Activated B cell treated with CpG ODN at 0.5 μM for 24 hours (primary cell): ENCODE measurements around the gene GAS6. TPM values are rescaled to one million over a fixed set of nuclear protein-coding genes. Genes with fewer than 3 reads are reported as not detected.

Source experiments
- ATAC-seq: fragments of 200-7000 bp; cut with Tn5 transposase; one replicate; pipeline ENCODE4 v1.10.0; 2021; ENCODE audit warnings: low read depth, mild to moderate bottlenecking, moderate library complexity
- CTCF ChIA-PET: fragments of 350-600 bp; sonication (Branson Sonifier 250); formaldehyde crosslinking; loops from one replicate; lab custom pipeline; 2021; ENCODE audit warnings: antibody characterized with exemption; lab: Charles Lee
- POLR2A ChIA-PET: fragments of 350-600 bp; sonication (Branson Sonifier 250); formaldehyde crosslinking; loops from one replicate; lab custom pipeline; 2021; ENCODE audit warnings: antibody characterized with exemption; lab: Charles Lee
- DNase-seq: peaks from one replicate; pipeline ENCODE4 v3.0.0; 2022
- H3K27ac Mint-ChIP-seq: one replicate; pipeline ENCODE4 v1.8.0; 2020; ENCODE audit warnings: mixed read lengths
- H3K27me3 Mint-ChIP-seq: one replicate; pipeline ENCODE4 v1.8.0; 2021; ENCODE audit warnings: mixed read lengths
- H3K36me3 Mint-ChIP-seq: one replicate; pipeline ENCODE4 v1.8.0; 2021; ENCODE audit warnings: low read depth, mixed read lengths
- H3K4me1 Mint-ChIP-seq: one replicate; pipeline ENCODE4 v1.8.0; 2021; ENCODE audit warnings: mixed read lengths
- H3K4me3 Mint-ChIP-seq: one replicate; pipeline ENCODE4 v1.8.0; 2020; ENCODE audit warnings: mild to moderate bottlenecking, mixed read lengths
- H3K9me3 Mint-ChIP-seq: one replicate; pipeline ENCODE4 v1.8.0; 2020; ENCODE audit warnings: mixed read lengths
- CTCF ChIP-seq: fragments of 200-600 bp; IDR thresholded peaks from one replicate; pipeline ENCODE4 v1.8.0; 2022; ENCODE audit warnings: antibody characterized with exemption, mild to moderate bottlenecking
- intact Hi-C: fragments of 100-400 bp; cut with micrococcal nuclease; formaldehyde crosslinking; loops from one replicate; pipeline ENCODE4 v1.15.1; 2024
- total RNA-seq: library from RNA; stranded (reverse); gene quantifications from 2 replicates; pipeline ENCODE4 v1.2.3, GENCODE V29; 2022

GAS6 gene
- total RNA-seq, 1 donor from 2014 or later: 1.4 TPM

GRCh38 chr13:113789167-113789566, 74.7 kb downstream of the GAS6 start:
- DNase-seq (no peak), ATAC-seq (no peak)
- Mint-ChIP-seq H3K4me3 (no peak overlapping the region), H3K4me1 (no peaks in the 10 kb centered on the region), H3K36me3 (no peaks in the 10 kb centered on the region), H3K9me3 (no peaks in the 10 kb centered on the region), H3K27ac (no peak overlapping the region), H3K27me3 (peaks cover 2% of the 10 kb centered on the region)
- no peak for TF ChIP-seq CTCF
- intact Hi-C loops: no loop called here
- CTCF ChIA-PET: no interaction called here
- POLR2A ChIA-PET: no interaction called here

DNA sequence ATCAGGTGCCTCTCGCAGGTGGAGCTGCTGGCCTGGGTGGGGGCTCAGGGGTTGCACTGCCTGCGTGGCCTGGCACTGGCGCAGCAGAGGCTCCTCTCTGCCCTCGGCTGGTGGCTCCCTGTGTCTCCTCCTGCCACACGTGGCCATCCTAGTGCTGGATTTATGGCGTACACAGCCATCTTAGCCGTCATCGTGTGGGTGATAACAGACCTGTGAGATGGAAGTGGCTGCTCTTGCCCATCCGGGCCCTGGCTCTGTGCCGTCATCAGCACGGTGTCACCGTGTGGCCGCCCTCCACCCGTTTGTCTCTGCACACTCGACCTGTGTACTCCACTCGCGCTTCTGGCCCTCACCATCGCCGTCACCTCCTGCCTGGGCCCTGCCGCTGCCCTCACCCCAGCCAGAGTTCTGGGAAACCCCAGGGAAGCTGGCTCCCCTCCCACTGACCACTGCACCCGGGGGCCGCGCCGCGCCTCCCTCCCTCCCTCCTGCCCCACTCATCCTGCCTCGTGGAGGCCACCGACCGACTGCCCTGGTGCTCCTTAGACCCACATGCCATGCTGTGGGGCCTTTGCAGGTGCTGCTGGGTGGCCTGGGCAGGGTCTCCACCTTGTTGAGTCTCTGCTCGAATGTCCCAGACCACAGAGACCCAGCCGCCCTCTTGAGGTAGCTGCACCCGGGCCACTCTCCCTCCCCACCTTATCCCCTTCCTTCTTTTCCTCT, 75.3 kb downstream of the GAS6 start:
- intact Hi-C loops: no loop called here
- Mint-ChIP-seq H3K9me3 (no peaks in the 10 kb centered on the region), H3K27me3 (peaks cover 3% of the 10 kb centered on the region), H3K27ac (no peak overlapping the region), H3K36me3 (no peaks in the 10 kb centered on the region), H3K4me1 (no peaks in the 10 kb centered on the region), H3K4me3 (no peak overlapping the region)
- no peak for ATAC-seq
- no peak for DNase-seq
- CTCF ChIA-PET: no interaction called here
- POLR2A ChIA-PET: no interaction called here
- TF ChIP-seq CTCF: no peak

DNA sequence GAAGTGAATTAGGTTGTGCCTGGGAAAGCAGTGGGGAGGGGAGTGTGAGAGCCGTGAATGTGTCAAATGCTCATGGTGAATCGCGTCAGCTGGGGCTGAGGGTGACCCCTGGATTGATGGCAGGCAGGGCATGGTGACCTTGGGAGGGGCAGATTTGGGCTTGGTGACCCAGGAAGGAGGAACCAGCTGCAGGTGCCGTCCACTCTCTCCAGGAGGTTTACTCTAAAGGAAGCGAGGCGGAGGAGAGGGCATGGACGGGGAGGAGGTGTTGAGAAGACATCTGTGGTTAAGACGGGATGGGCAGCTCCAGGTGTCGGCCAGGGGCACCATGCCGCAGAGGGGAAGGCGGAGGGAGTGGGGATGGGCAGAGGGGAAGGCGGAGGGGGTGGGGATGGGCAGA, 76.2 kb downstream of the GAS6 start:
- no peak overlapping the region for H3K4me3 Mint-ChIP-seq
- POLR2A ChIA-PET: no interaction called here
- intact Hi-C loops: no loop called here
- no peak for ATAC-seq
- CTCF ChIA-PET: no interaction called here
- no peaks in the 10 kb centered on the region for H3K9me3 Mint-ChIP-seq
- DNase-seq: no peak
- no peak overlapping the region for H3K27ac Mint-ChIP-seq
- no peaks in the 10 kb centered on the region for H3K36me3 Mint-ChIP-seq
- H3K4me1 Mint-ChIP-seq: no peaks in the 10 kb centered on the region
- TF ChIP-seq CTCF: no peak
- peaks cover 3% of the 10 kb centered on the region for H3K27me3 Mint-ChIP-seq

DNA sequence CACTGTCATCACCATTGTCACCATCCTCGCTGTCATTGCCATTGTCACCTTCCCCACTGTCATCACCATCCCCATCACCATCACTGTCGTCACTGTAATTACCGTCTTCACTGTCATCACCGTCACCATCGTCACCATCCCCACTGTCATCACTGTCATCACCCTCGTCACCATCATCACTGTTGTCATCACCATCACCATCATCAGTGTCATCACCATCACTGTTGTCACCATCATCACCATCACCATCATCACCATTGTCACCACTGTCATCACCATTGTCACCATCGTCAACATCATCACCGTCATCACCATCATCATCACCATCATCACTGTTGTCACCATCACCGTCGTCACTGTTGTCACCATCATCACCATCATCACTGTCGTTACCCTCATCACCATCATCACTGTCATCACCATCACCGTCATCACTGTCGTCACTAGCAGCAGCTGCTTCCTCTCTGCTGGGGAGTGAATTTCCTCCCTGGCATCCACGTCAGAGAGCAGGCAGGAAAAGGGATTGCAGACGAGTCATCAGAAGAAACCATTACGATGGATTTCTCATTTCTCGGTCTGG, 77.5 kb downstream of the GAS6 start:
- Mint-ChIP-seq H3K27me3 (peaks cover 3% of the 10 kb centered on the region), H3K4me1 (no peaks in the 10 kb centered on the region), H3K4me3 (no peak overlapping the region), H3K27ac (no peak overlapping the region), H3K9me3 (no peaks in the 10 kb centered on the region), H3K36me3 (no peaks in the 10 kb centered on the region)
- DNase-seq (no peak), ATAC-seq (no peak)
- intact Hi-C loops: no loop called here
- no peak for TF ChIP-seq CTCF
- ChIA-PET CTCF (no interaction called here), POLR2A (no interaction called here)

DNA sequence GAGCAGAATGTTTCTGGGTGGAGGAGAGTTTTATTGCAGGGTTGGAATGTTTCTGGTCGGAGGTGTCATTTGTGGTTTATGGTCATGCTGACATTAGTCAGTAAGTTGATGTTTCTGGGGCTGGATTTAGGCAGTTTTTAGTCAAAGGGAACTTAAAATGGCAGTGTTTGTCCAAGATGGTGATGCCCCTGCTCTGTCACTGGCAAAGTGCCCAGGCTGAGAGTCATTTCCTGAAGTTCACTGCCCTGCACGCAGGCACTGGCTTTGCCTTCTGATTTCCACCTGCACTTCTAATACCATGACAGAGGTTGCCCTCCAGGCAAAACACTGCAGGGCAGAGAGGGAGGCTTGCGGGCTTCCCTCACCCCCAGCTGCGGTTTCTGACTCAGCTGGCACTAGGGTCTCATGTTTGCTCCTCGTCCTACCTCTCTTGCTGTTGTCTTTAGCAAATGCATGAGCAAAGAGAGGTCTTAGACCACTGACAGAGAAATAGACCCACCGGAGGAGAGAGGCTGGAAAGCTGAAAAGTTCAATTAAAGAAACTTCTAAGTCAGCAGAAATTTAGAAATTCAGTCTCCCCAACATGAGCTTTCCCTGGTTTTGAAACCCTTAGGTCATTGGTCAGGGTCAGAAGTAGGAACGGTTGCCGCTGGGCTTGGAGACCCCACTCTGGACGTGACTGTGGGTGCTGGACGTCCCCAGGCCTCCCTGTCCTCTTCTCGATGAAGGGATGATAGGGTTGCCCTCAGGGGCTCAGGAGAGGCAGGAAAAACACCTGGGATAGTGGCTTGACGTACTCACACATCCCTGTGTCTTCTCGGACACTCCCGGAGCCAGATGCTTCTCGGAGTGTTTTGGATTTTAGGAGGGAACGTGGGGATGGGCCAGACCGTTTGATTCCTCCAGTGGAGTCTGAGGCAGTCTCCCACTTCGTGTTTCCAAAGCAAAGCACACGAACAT, 78.5 kb downstream of the GAS6 start:
- DNase-seq: no peak
- Mint-ChIP-seq H3K27me3 (peaks cover 3% of the 10 kb centered on the region), H3K4me1 (no peaks in the 10 kb centered on the region), H3K27ac (no peak overlapping the region), H3K36me3 (no peaks in the 10 kb centered on the region), H3K4me3 (no peak overlapping the region), H3K9me3 (no peaks in the 10 kb centered on the region)
- no peak for ATAC-seq
- POLR2A ChIA-PET: no interaction called here
- TF ChIP-seq CTCF: no peak
- intact Hi-C loops: no loop called here
- CTCF ChIA-PET: no interaction called here
